GM23338 (cell line): ENCODE measurements around the gene LRRC27. TPM values are rescaled to one million over a fixed set of nuclear protein-coding genes. Genes with fewer than 3 reads are reported as not detected.
"Not testable (repeated sequence)": the region's sequence is repeated elsewhere in the genome, so short reads cannot be mapped to it uniquely, and the experiment has no call there.

ENCODE experiments used
- ATAC-seq: fragments of 200-7000 bp; cut with Tn5 transposase; 3 replicates; pipeline ENCODE4 v1.9.1; 2020
- DNase-seq: peaks from one replicate; pipeline ENCODE4 v3.0.0-alpha.2; 2015; ENCODE audit warnings: low spot score
- H2AFZ ChIP-seq: fragments of 200-600 bp; sonication (generic); 2 replicates; pipeline ENCODE4 v1.8.0; 2016; ENCODE audit warnings: antibody characterized with exemption, mild to moderate bottlenecking, moderate library complexity
- H3F3A ChIP-seq: fragments of 200-600 bp; sonication (generic); replicated peaks from 2 replicates; pipeline ENCODE4 v1.8.0; 2017; ENCODE audit warnings: antibody characterized with exemption, mixed run types, low read depth
- H3K27ac ChIP-seq: fragments of 200-600 bp; sonication (generic); 2 replicates; pipeline ENCODE4 v1.6.1; 2016; ENCODE audit warnings: low read depth
- H3K27me3 ChIP-seq: fragments of 200-600 bp; sonication (generic); 2 replicates; pipeline ENCODE4 v1.8.0; 2016; ENCODE audit warnings: mild to moderate bottlenecking, mixed run types, moderate library complexity; ENCODE audit not compliant: insufficient read depth
- H3K36me3 ChIP-seq: fragments of 200-600 bp; sonication (generic); 2 replicates; pipeline ENCODE4 v1.8.0; 2016; ENCODE audit warnings: mild to moderate bottlenecking; ENCODE audit not compliant: insufficient read depth
- H3K4me1 ChIP-seq: fragments of 200-600 bp; sonication (generic); 2 replicates; pipeline ENCODE4 v1.8.0; 2016; ENCODE audit warnings: mild to moderate bottlenecking, moderate library complexity; ENCODE audit not compliant: insufficient read depth
- H3K4me2 ChIP-seq: fragments of 200-600 bp; sonication (generic); 2 replicates; pipeline ENCODE4 v1.7.1; 2017; ENCODE audit warnings: mixed run types
- H3K4me3 ChIP-seq: fragments of 200-600 bp; sonication (generic); 2 replicates; pipeline ENCODE4 v1.6.1; 2016; ENCODE audit warnings: mixed run types
- H3K79me2 ChIP-seq: fragments of 200-600 bp; sonication (generic); replicated peaks from 2 replicates; pipeline ENCODE4 v1.8.0; 2017; ENCODE audit warnings: mild to moderate bottlenecking; ENCODE audit not compliant: insufficient read depth
- H3K9me2 ChIP-seq: fragments of 200-600 bp; sonication (generic); 2 replicates; pipeline ENCODE4 v1.8.0; 2017; ENCODE audit not compliant: insufficient read depth
- H4K20me1 ChIP-seq: fragments of 200-600 bp; sonication (generic); replicated peaks from 2 replicates; pipeline ENCODE4 v1.8.0; 2017; ENCODE audit warnings: mild to moderate bottlenecking; ENCODE audit not compliant: insufficient read depth
- H3K27ac Mint-ChIP-seq: 2 replicates; pipeline ENCODE4 v1.8.0; 2020; ENCODE audit warnings: inconsistent platforms, mild to moderate bottlenecking, moderate library complexity, mixed read lengths
- H3K27me3 Mint-ChIP-seq: 3 replicates; pipeline ENCODE4 v1.8.0; 2022; ENCODE audit warnings: low read depth, mild to moderate bottlenecking, moderate library complexity, mixed read lengths, inconsistent platforms; ENCODE audit not compliant: insufficient read depth, poor library complexity
- H3K36me3 Mint-ChIP-seq: 3 replicates; pipeline ENCODE4 v1.8.0; 2021; ENCODE audit warnings: low read depth, mild to moderate bottlenecking, inconsistent platforms, moderate library complexity, mixed read lengths
- H3K4me1 Mint-ChIP-seq: 3 replicates; pipeline ENCODE4 v1.8.0; 2020; ENCODE audit warnings: mild to moderate bottlenecking, inconsistent platforms, mixed read lengths
- H3K4me3 Mint-ChIP-seq: 3 replicates; pipeline ENCODE4 v1.8.0; 2021; ENCODE audit warnings: moderate library complexity, mild to moderate bottlenecking, inconsistent platforms, mixed read lengths
- H3K9me3 Mint-ChIP-seq: 3 replicates; pipeline ENCODE4 v1.8.0; 2020; ENCODE audit warnings: moderate library complexity, mild to moderate bottlenecking, inconsistent platforms, mixed read lengths
- CTCF ChIP-seq, 2 experiments: fragments of 200-600 bp in 1 of 2; sonication (generic) in 1 of 2; conservative IDR thresholded peaks; 2 replicates each; pipeline versions ENCODE4 v1.5.1 to v1.6.1; 2016 to 2017; ENCODE audit warnings: antibody characterized with exemption in 2 of 2, low read depth in 2 of 2, mild to moderate bottlenecking in 2 of 2, moderate library complexity in 1 of 2
- ETS1 ChIP-seq: IDR thresholded peaks from 2 replicates; pipeline ENCODE4 v1.6.1; 2016; ENCODE audit warnings: antibody characterized with exemption
- EZH2 ChIP-seq: fragments of 200-600 bp; sonication (generic); IDR thresholded peaks from one replicate; pipeline ENCODE4 v1.8.0; 2017; ENCODE audit warnings: antibody characterized with exemption, mild to moderate bottlenecking, low read depth; ENCODE audit not compliant: unreplicated experiment
- EZH2phosphoT487 ChIP-seq: fragments of 200-600 bp; sonication (generic); IDR thresholded peaks from one replicate; pipeline ENCODE4 v1.8.1; 2018; ENCODE audit warnings: antibody characterized with exemption; ENCODE audit not compliant: unreplicated experiment
- NANOG ChIP-seq: IDR thresholded peaks from 2 replicates; pipeline ENCODE4 v1.6.1; 2016; ENCODE audit warnings: antibody characterized with exemption, borderline replicate concordance
- POLR2AphosphoS5 ChIP-seq: IDR thresholded peaks from 2 replicates; pipeline ENCODE4 v1.6.1; 2016; ENCODE audit warnings: antibody characterized with exemption, low read depth
- REST ChIP-seq: IDR thresholded peaks from one replicate; pipeline ENCODE4 v1.6.1; 2018; ENCODE audit warnings: antibody characterized with exemption; ENCODE audit not compliant: unreplicated experiment
- STAT1 ChIP-seq: IDR thresholded peaks from one replicate; pipeline ENCODE4 v1.6.1; 2016; ENCODE audit warnings: antibody characterized with exemption; ENCODE audit not compliant: unreplicated experiment
- ZNF114 ChIP-seq: fragments of 250-450 bp; sonication (Bioruptor Pico); IDR thresholded peaks from 2 replicates; pipeline ENCODE4 v1.5.0; 2020; ENCODE audit warnings: mild to moderate bottlenecking, moderate library complexity
- ZNF462 ChIP-seq: fragments of 250-450 bp; sonication (Bioruptor Pico); IDR thresholded peaks from 2 replicates; pipeline ENCODE4 v1.5.0; 2020; ENCODE audit warnings: mild to moderate bottlenecking, moderate library complexity
- polyA plus RNA-seq: library from polyadenylated mRNA; unstranded; fragments of >200 nt; fragmentation: Nextera tagmentation; extraction: Ambion mirVana; gene quantifications from 2 replicates; pipeline ENCODE4 v1.2.1, GENCODE V29; 2016
- total RNA-seq: library from RNA; depleted of rRNA; stranded (reverse); fragments of >200 nt; shearing (Covaris generic); gene quantifications from 2 replicates; pipeline ENCODE4 v1.2.3, GENCODE V29; 2014

LRRC27 gene
- total and polyA plus RNA-seq, 2 experiments from 2014 or later, result 2.9 to 3.5 TPM

- H3K4me1 ChIP-seq, H3K79me2 ChIP-seq, H3K27me3 ChIP-seq, H3K4me2 ChIP-seq, H3F3A ChIP-seq, ATAC-seq, H3K4me3 Mint-ChIP-seq, H3K4me3 ChIP-seq, H3K9me3 Mint-ChIP-seq, H3K36me3 ChIP-seq, H3K9me2 ChIP-seq, H2AFZ ChIP-seq, H3K36me3 Mint-ChIP-seq, DNase-seq, H4K20me1 ChIP-seq: not testable (repeated sequence)
- H3K27ac ChIP-seq, result peak overlapping the region; percentile 46
- Mint-ChIP-seq H3K27ac (peak overlapping the region; percentile 81), H3K4me1 (peaks cover 29% of the 10 kb centered on the region), H3K27me3 (peaks cover 11% of the 10 kb centered on the region)
Measured at GRCh38 chr10:132337854-132338253, 5.9 kb downstream of the LRRC27 start.

- Histone ChIP-seq H3K4me1 (peaks cover 7% of the 10 kb centered on the region; the same call in 1 of the 2 replicates), H3K4me2 (no peak overlapping the region), H3K4me3 (no peak overlapping the region), H3K9me2 (no peaks in the 10 kb centered on the region), H2AFZ (no peak overlapping the region), H3K36me3 (no peaks in the 10 kb centered on the region), H4K20me1 (no peaks in the 10 kb centered on the region), H3K27me3 (no peaks in the 10 kb centered on the region), H3K79me2 (no peaks in the 10 kb centered on the region), H3K27ac (no peak overlapping the region), H3F3A (0 out of 2 replicates have a peak, but pooled peaks cover 4% of the 10 kb centered on the region)
- H3K9me3 Mint-ChIP-seq, result no peaks in the 10 kb centered on the region
- H3K4me1 Mint-ChIP-seq, result peaks cover 24% of the 10 kb centered on the region
- peaks cover 4% of the 10 kb centered on the region for H3K27me3 Mint-ChIP-seq
- H3K27ac Mint-ChIP-seq, result no peak overlapping the region
- peaks cover 3% of the 10 kb centered on the region; the same call in 1 of the 3 replicates for H3K36me3 Mint-ChIP-seq
- no peak for ATAC-seq
- no peak for DNase-seq
- no peak overlapping the region for H3K4me3 Mint-ChIP-seq
- TF ChIP-seq EZH2, result no peak
- no peak for TF ChIP-seq STAT1
- TF ChIP-seq NANOG, result no peak
- no peak for TF ChIP-seq CTCF (conservative IDR thresholded peaks at IDR 0.05; ENCODE audit: low read depth in 2 of 2)
- no peak for TF ChIP-seq ETS1
- TF ChIP-seq REST, result no peak
- no peak for TF ChIP-seq ZNF114
- no peak for TF ChIP-seq EZH2phosphoT487
- TF ChIP-seq ZNF462 (CRISPR knock-in tag), result no peak
- TF ChIP-seq POLR2AphosphoS5, result no peak
Measured at GRCh38 chr10:132338876-132339275, 6.9 kb downstream of the LRRC27 start.
